Loucy (cell line): Measurements from ENCODE around the gene DES.

Experiments
- EZH2phosphoT487 ChIP-seq: fragments of 200-600 bp; IDR thresholded peaks from 2 replicates; pipeline ENCODE4 v1.6.1; 2018; ENCODE audit warnings: antibody characterized with exemption, mild to moderate bottlenecking, moderate library complexity, borderline replicate concordance
- TF ChIP-seq, protein P1 (sequence below): fragments of 200-600 bp; sonication (generic); conservative IDR thresholded peaks from 2 replicates; pipeline ENCODE4 v1.5.1; 2014; ENCODE audit warnings: mild to moderate bottlenecking, antibody characterized with exemption, low read length

- TF ChIP-seq, protein P1, sequence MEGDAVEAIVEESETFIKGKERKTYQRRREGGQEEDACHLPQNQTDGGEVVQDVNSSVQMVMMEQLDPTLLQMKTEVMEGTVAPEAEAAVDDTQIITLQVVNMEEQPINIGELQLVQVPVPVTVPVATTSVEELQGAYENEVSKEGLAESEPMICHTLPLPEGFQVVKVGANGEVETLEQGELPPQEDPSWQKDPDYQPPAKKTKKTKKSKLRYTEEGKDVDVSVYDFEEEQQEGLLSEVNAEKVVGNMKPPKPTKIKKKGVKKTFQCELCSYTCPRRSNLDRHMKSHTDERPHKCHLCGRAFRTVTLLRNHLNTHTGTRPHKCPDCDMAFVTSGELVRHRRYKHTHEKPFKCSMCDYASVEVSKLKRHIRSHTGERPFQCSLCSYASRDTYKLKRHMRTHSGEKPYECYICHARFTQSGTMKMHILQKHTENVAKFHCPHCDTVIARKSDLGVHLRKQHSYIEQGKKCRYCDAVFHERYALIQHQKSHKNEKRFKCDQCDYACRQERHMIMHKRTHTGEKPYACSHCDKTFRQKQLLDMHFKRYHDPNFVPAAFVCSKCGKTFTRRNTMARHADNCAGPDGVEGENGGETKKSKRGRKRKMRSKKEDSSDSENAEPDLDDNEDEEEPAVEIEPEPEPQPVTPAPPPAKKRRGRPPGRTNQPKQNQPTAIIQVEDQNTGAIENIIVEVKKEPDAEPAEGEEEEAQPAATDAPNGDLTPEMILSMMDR = no peak
- no peak for TF ChIP-seq EZH2phosphoT487
Measured at GRCh38 chr2:219448099-219448775, 30.1 kb downstream of the DES start.
